IPS DF 4.7 (cell line): Measurements from ENCODE around the gene OR56A1.
A peak's percentile ranks its signal among the peaks of the same experiment; 100 is the strongest.
"Not testable (repeated sequence)": the region's sequence is repeated elsewhere in the genome, so short reads cannot be mapped to it uniquely, and the experiment has no call there.

Experiments
- DNase-seq: peaks from one replicate; pipeline ENCODE4 v3.0.0-alpha.2; 2013; ENCODE audit warnings: low spot score; ENCODE audit errors: extremely low read depth

Gene OR56A1, protein sequence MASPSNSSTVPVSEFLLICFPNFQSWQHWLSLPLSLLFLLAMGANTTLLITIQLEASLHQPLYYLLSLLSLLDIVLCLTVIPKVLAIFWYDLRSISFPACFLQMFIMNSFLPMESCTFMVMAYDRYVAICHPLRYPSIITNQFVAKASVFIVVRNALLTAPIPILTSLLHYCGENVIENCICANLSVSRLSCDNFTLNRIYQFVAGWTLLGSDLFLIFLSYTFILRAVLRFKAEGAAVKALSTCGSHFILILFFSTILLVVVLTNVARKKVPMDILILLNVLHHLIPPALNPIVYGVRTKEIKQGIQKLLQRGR

DNA sequence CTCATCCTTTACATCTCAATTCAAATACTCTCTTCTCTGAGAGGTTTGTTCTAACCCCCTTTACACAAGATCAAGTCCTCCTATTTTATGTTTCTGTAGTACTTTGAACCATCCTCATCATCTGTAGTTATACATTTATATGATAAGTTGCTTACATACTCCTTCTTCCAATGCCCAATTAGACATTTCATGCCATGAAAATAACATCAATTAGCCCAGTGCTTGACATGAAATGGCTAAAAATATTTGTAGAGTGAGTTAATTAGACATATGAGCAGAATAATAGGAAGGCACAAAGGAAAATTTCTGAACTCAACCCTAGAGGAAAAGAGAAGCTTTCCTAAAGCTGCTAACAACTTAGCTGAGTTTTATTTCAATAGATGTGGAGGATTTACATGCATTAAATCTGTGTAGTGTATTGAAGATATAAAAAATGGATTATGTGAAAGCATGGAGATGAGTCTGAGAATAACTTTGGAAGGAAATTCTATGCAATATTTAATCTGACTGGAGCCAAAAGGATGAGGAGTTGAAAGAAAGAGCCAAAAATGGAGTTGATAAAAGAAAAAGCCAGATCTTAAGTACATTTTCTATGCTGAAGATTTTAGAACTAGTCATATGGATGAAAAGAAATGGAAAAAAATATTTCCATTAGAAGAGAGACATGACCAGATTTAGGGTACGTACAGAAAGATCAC lies at the start of gene OR56A1:
Gene OR56A1, minus strand, starts transcription at position 51 of the 698 bp plus-strand sequence. CDS start 3,066 bp downstream, outside the sequence.
- no peak for DNase-seq

DNA sequence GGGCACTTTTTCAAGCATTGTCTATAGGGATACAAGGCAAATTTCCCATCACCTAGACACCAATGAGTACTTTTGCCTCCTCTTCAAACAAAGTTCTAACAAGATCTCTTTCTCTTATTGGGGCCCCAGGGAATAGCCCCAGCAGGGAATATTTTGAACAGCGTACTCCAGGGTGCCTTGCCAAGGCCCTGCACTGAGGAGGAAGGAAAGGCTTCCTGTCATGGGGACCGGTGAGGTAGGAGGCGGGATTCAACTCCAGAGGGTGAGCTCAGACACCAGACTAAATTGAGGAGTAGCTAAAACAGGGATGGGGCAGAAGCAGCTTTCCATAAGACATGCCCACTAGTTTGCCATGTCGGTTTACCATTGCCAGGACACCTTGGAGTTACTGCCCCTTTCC lies 48.9 kb upstream of the OR56A1 start:
- no peak for DNase-seq

DNA sequence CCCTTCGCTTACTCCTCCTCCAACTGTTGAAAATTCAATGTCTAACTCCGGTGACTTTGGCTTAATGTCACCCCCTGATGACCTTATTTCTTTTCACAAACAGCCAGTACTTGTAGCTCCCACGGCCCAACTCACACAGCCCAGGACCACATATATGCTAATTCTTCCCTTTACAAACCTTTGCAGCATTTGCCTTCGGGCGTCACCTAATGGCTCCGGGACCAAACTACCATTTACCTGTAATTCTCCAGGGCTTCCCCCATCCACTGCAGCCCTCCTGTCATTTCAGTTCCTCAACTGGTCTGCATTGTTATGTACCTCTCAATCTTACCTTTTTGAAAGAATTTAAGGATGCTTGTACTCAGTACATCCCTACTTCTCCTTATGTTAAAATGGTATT lies 47.2 kb upstream of the OR56A1 start:
- no peak for DNase-seq

DNA sequence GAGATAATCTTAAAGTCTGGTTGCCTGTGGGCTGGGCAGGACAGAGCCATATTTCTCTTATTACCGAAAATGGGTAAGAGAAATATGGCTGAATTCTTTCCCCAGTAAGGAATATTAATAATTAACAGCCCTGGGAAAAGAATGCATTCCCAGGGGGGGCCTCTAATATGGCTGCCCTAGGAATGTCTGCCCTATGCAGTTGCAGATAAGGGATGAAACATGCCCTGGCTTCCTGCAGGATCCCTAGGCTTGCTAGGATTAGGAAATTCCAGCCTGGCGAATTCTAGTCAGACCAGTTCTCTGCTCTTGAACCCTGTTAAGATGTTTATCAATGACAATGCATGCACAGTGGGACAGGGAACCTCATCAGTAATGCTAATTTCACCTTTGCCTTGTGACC lies 45.9 kb upstream of the OR56A1 start:
- DNase-seq = not testable (repeated sequence)

DNA sequence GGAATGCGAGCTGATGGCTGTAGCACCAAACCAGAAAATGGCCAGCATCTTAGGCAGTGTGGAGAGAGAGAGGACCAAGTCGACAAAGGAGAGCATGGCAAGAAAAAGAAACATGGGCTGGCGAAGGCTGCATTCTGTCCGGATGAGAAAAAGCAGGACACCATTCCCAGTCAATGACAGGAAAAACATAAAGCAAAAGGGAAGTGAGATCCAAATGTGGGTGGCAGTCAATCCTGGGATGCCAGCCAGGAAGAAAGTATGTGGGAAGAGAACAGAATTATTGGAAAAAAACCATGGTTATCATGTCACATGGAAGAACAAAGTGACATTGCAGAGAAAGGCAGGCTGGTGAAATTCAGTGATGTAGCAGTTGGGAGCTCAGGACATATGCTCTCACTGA lies 36.9 kb upstream of the OR56A1 start:
- no peak for DNase-seq

DNA sequence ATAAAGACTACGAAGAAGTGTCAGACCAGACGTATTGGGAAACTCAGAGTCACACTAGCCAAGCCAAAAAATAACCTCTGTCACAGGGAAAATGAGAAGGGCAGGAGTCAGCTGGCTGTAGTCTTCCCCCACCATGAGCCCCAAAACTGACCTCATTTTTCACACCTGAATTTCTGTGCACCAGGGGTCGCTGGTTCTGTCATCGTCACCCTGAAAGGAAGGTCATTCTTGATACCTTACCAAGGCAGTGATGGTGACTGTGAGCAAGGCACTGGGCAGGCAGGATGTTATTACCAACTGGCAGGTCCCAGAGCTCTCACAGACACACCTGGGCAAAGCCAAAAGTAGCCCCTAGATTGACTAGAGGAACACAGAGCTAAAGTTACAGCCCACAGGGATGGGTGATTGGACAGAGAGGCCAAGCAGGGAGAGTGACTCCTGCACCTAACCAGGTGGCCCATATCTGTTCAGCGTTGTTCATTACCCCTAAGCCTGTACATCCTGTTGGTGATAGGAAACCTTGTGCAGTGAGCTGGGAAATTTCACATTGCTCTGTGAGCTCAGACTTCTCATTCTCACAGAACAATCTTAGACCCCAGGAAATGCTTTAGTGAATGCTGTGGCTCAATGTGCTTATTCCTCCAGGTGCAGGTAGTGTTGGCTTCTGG lies 32.3 kb upstream of the OR56A1 start:
- DNase-seq = no peak

DNA sequence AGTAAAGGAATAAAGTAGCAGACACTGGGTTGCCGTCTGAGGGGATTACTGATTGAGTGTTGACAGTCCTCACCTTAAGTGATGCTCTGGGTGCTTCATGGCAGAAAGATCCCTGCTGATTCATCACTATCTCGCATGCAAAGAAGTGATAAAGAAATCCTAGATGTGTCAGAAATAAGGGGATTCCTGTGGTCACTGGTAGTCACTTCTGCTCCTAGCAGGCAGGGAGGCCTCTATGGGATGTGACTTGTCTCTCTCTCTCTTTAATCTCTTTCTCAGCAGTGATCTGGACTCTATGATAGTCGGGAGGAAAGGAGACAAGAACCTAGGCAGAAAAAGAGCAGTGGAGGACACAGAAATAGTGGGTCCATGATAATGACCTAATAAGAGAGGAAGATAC lies 30.9 kb upstream of the OR56A1 start:
- DNase-seq = no peak

DNA sequence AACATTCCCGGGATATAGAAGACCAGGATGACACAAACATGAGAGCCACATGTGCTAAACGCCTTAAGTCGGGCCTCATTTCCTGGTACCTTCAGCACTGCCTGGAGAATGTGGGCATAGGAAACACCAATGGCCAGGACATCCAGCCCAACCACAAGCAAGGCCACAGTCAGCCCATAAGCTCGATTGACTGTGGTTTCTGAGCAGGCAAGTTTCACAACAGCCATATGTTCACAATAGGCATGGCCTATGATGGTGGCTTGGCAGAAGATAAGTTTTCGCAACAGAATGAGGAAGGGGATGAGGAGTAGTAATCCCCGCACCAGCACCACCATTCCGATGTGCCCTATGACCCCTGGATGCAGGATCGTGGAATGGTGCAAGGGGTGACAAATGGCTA lies 26.9 kb upstream of the OR56A1 start:
- DNase-seq = no peak

DNA sequence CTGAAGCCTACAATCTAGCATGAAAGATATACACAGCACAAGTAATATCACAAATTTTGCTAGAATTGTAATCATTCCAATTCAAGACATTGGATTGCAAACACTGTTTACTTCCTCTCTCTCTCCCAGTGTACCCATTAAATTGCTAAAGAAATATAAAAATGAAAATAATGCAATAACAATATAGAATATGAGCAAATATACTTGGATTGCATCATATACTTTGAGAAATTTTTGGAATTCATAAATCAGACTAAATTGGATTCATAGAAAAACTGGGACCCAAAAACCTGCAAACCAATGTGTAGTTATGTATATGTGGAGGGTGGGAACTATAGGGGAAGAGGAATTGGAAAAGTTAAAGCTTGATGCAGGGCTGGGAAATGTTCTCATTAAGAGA lies 25.0 kb upstream of the OR56A1 start:
- no peak for DNase-seq

DNA sequence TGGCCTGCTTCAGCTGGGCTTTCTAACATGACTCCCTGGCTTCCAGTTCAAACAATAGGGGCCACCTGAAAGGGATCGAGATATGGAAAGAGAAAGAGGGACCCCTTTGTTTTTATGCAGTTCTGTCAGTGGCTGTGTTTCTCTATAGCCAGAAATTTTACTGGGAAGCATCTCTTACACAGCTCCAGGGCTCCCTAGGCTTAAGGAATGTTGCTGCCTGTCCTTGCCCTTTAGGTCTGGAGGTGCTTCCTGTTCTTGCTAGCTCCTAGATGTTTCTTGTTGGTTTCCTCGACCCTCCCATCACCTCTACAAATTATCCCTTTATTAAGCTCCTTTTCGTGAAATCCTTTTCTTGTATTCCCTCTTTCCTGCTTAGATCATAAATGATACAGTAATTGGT lies 21.8 kb upstream of the OR56A1 start:
- DNase-seq = no peak

DNA sequence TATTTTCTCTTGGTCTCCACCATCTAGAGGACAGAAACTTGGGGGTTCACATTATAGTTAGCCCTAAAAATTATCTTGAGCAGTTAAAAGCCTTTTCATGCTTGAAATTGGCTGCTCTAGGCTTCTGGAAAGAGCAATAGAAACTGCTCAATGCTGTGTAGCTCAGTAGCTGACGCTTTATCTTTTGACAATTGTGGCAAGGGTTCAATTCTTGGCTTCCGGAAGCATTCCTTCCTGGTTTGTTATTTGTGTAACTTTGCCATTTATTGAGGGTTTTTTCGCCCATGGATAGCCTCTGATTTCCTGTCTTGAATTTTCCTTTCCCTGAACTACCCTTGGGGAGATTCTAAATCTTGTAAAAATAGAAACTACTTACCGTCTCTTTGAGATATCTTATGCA lies 10.3 kb upstream of the OR56A1 start:
- DNase-seq = no peak

DNA sequence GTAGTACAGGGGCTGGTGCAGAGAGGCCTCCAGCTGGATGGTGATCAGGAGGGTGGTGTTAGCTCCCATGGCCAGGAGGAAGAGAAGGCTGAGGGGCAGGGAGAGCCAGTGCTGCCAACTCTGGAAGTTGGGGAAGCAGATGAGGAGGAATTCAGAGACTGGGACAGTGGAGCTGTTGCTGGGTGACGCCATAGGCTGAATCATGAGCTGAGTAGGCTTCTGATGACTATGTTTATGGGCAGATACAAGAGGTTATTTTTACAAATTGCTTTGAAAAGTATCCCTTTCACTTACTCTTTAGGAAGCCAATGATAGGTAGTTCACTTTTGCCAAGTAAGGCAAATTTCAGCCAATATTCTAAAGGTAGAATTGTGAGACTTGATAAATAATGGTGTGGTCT lies 3.1 kb downstream of the OR56A1 start:
- no peak for DNase-seq

DNA sequence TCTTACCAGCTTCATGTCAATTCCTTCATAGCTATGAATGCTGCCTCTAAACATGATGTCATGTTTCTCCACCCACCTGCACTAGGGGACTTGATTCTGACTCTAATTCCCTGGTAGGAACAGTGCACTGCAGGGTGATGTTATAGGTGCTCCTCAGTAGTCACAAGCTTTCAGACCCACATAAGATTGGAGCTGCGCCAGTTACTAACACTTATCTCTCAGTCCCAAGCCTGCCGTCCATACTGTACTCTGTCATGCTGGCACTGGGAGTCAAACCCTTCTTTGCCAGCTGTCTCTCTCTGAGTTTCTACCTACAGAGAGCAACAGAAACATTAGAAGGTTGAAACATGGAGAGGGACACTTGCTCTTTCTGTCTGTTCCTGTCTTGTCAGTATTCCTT lies 5.5 kb downstream of the OR56A1 start:
- no peak for DNase-seq

DNA sequence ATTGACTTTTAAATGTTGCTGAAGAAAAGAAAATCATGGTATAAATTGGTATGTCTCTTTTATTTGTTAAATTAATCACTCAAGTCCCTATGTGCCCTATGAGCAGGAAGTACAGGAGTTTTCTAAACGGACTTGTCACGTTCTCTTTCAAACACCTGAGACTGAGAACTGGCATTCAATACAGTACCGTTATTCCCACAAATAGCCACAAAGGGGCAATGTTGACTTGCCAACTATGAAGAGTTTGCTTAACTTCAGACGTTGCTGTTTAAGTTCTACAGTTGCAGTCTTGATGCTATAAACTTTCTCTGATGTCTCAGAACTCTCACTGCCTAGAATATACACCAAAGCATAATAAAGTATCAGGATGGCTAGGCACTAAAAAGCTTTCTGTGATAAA lies 7.6 kb downstream of the OR56A1 start:
- DNase-seq = peak; percentile 56

DNA sequence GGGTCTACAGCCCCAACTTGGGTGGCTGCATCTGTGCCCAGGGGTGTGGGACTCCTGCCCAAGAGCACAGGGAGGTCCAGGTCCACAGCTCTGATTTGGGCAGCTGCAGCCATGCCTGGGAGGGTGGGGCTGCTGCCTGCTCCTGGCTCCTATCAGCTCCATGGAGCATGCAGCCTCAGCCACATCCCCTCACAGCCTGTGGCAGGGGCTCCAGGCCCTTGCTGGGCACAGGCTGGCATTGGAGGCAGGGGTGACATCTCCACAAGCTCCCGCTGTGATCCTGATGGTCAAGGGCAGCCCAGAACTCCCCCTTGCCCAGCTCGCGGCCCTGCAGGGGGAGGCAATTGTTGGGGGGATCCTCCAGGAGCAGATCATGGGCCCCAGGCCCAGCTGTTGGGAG lies 17.5 kb downstream of the OR56A1 start:
- DNase-seq = no peak

DNA sequence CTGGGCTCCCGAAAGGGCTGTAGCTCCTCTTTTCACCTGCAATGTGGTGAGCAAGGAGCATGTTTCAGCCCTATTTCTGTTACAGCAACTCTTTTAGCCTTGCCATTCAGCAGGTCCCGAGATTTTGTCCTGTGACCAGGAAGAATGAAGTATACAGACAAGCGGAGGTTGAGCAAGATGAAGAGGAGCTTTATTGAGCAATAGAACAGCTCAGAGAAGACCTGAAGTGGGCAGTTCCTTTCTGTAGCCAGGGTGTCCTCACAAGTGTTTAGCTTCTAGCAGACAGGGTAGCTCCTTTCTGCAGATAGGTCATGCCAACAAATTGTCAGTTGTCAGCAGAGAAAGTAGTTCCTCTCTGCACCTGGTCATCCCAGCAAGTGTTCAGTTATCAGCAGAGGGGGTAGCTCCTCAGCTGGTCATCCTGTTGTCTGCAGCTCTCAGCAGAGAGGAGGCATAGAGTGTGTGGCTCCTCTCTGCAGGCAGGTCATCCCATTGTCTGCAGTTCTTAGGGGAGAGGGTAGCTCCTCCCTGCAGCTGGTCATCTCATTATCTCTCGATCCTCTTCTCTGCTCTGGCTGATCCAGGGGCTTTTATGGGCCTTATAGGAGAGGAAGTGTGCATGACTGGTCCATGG lies 18.4 kb downstream of the OR56A1 start:
- no peak for DNase-seq

DNA sequence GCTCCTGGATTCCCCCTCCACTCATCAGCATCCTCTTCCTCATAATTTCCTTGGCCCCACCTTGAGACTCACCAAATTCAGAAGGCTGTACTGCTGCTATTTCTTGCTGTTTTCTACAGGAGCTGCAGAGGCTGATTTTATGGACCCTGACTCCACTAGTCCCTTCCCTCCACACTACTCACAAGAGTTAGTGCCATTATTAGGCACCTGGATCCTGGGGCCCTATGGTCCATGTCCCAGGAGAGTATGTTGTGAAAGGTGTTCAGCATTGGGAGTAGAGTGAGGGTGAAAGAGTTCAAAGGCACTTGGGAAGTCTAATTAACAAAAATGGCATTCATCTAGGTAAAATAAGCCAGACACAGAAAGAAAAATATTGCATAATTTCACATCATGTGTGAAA lies 23.7 kb downstream of the OR56A1 start, which contains the start of gene OR56A4:
Gene OR56A4, minus strand, starts transcription at position 101 of the 400 bp plus-strand sequence. CDS start 3,954 bp downstream, outside the sequence.
- DNase-seq = no peak

DNA sequence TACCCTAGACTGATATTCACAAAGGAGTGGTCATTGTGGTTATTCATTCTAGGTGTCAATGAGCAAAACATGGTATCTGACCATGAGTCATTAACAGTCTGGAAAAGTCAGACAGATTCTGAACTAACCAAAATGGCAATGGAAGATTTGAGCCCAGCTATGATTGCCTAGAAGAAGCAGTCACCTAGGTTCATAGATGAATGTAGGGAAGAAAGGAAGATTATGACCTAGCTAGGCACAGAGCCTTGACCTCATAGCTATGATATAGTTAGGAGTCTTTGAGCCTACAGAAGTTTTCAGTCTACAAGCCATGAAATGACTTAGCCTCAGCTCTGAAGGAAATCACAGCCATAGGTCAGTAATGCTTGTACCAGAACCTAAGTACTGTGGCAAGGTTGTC lies 24.2 kb downstream of the OR56A1 start:
- DNase-seq = no peak

DNA sequence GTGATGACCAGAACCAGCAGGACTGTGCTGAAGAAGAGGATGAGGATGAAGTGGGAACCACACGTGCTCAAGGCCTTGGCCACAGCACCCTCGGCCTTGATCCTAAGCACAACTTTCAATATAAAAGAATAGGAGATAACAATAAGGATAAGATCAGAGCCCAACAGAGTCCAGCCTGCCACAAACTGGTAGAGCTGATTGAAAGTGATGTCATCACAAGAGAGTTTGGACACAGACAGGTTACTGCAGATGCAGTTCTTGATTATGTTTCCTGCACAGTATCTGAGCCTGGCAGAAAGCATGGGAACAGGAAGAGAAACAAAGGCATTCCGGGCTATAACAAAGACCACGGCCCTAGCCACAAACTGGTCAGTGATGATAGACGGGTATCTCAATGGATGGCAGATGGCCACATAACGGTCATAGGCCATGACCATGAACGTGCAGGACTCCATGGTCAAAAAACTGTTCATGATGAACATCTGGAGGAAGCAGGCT lies 28.3 kb downstream of the OR56A1 start:
- no peak for DNase-seq

DNA sequence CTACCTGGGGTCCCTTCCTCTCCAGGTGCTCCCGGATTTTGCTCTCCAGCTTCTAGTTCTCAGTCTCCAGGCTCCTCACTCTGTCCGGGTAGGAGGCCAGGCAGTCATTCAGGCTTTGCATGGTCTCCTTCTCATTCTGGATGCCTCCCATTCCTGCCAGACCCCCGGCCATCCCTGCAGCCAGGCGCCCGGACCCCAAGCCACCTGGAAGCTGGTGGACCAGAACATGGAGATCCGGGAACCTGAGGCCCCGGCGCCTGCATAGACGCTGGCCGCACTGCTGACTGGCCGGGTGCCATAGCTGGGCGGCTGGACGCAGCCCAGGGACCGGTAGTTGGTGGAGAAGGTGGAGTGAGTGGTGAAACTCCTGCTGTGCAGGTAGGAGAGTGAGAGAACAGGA lies 35.8 kb downstream of the OR56A1 start:
- no peak for DNase-seq

DNA sequence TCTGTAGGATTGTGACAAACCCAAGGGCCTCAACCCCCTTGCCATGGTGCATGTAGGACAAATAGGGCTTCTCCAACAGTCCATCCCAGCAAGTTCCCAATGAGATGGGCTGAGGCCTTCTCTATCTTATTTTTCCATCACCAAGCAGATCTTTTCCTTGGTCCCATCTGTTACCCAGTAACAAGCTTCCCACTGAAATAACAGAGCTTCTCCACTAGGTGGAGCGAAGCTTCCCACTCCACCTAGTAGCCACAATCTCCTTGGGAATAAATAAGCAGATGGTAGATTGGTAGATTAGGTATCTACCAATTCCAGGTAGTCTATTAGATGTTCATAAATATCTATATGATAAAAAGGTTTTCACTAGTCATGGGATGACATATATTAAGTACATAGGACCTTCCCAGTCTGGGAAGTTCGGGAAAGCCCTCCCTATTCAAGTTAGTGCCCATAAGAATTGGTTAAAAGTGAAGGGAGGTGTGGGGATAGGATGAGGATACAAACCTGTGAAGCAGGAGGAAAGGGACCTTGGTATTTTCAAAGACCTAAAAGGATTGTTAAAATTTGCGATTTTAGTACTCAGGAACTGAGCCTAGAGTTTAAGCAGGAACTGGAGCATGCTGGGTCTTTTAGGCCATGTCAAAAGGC lies 37.8 kb downstream of the OR56A1 start:
- DNase-seq = peak; percentile 3
